Hepatocyte (in vitro differentiated cells): ENCODE data around the gene MUC4. TPM values are rescaled to one million over a fixed set of nuclear protein-coding genes. Genes with fewer than 3 reads are reported as not detected.
"Not testable (repeated sequence)": the region's sequence is repeated elsewhere in the genome, so short reads cannot be mapped to it uniquely, and the experiment has no call there.

Source experiments
- DNase-seq: peaks from one replicate; pipeline ENCODE4 v3.0.0-alpha.2; 2016; ENCODE audit warnings: low spot score
- H2AFZ ChIP-seq: fragments of 200-600 bp; sonication (generic); 2 replicates; pipeline ENCODE4 v1.6.0; 2016; ENCODE audit warnings: antibody characterized with exemption, mild to moderate bottlenecking
- H3K27ac ChIP-seq: fragments of 200-600 bp; sonication (generic); 2 replicates; pipeline ENCODE4 v1.5.1; 2016; ENCODE audit warnings: mild to moderate bottlenecking
- H3K27me3 ChIP-seq: fragments of 200-600 bp; sonication (generic); 2 replicates; pipeline ENCODE4 v1.6.1; 2016
- H3K36me3 ChIP-seq: fragments of 200-600 bp; sonication (generic); replicated peaks from 2 replicates; pipeline ENCODE4 v1.5.1; 2016; ENCODE audit warnings: low read depth; ENCODE audit not compliant: insufficient read depth
- H3K4me1 ChIP-seq: fragments of 200-600 bp; sonication (generic); 2 replicates; pipeline ENCODE4 v1.5.1; 2016; ENCODE audit warnings: mild to moderate bottlenecking, moderate library complexity; ENCODE audit not compliant: insufficient read depth
- H3K4me2 ChIP-seq: fragments of 200-600 bp; sonication (generic); 2 replicates; pipeline ENCODE4 v1.6.0; 2016
- H3K4me3 ChIP-seq: fragments of 200-600 bp; sonication (generic); 2 replicates; pipeline ENCODE4 v1.5.1; 2016; ENCODE audit warnings: mild to moderate bottlenecking
- H3K79me2 ChIP-seq: fragments of 200-600 bp; sonication (generic); 2 replicates; pipeline ENCODE4 v1.6.0; 2017; ENCODE audit warnings: mild to moderate bottlenecking
- H3K9me2 ChIP-seq: fragments of 200-600 bp; sonication (generic); replicated peaks from 2 replicates; pipeline ENCODE4 v1.6.0; 2017; ENCODE audit warnings: mild to moderate bottlenecking; ENCODE audit not compliant: insufficient read depth
- H3K9me3 ChIP-seq: fragments of 200-600 bp; sonication (generic); 2 replicates; pipeline ENCODE4 v1.5.1; 2016; ENCODE audit warnings: low read depth, mild to moderate bottlenecking
- H4K20me1 ChIP-seq: fragments of 200-600 bp; sonication (generic); 2 replicates; pipeline ENCODE4 v1.6.0; 2016; ENCODE audit warnings: mild to moderate bottlenecking; ENCODE audit not compliant: insufficient read depth, poor library complexity, severe bottlenecking
- CTCF ChIP-seq: fragments of 200-600 bp; sonication (generic); IDR thresholded peaks from 2 replicates; pipeline ENCODE4 v1.5.1; 2016; ENCODE audit warnings: antibody characterized with exemption, mild to moderate bottlenecking; ENCODE audit not compliant: poor library complexity
- EZH2 ChIP-seq: fragments of 200-600 bp; sonication (generic); IDR thresholded peaks from 2 replicates; pipeline ENCODE4 v1.6.1; 2016; ENCODE audit warnings: antibody characterized with exemption, mild to moderate bottlenecking, borderline replicate concordance
- EZH2phosphoT487 ChIP-seq: fragments of 200-600 bp; sonication (generic); IDR thresholded peaks from one replicate; pipeline ENCODE4 v1.6.1; 2018; ENCODE audit warnings: antibody characterized with exemption, mild to moderate bottlenecking, low read depth, moderate library complexity; ENCODE audit not compliant: unreplicated experiment, severe bottlenecking
- WGBS: methylation state at CpG from one replicate; pipeline ENCODE4 v1.1.6; 2016; ENCODE audit warnings: low lambda C conversion rate; ENCODE audit errors: missing lambda C conversion rate; 5-methylcytosine and 5-hydroxymethylcytosine counted together
- polyA plus RNA-seq: library from polyadenylated mRNA; unstranded; fragments of >200 nt; fragmentation: Nextera tagmentation; extraction: Ambion mirVana; gene quantifications from 2 replicates; pipeline ENCODE4 v1.2.1, GENCODE V29; 2016
- total RNA-seq: library from RNA; depleted of rRNA; stranded (reverse); fragments of >200 nt; gene quantifications from 2 replicates; pipeline ENCODE4 v1.2.3, GENCODE V29; 2014

MUC4 gene
- total and polyA plus RNA-seq, 2 experiments from 2014 or later, result 0.89 to 1.7 TPM

- Histone ChIP-seq H3K27ac (no peak overlapping the region), H3K27me3 (no peaks in the 10 kb centered on the region), H4K20me1 (no peaks in the 10 kb centered on the region), H3K4me1 (no peaks in the 10 kb centered on the region), H3K9me2 (no peaks in the 10 kb centered on the region), H3K9me3 (no peaks in the 10 kb centered on the region), H2AFZ (no peak overlapping the region), H3K79me2 (no peaks in the 10 kb centered on the region), H3K36me3 (no peaks in the 10 kb centered on the region), H3K4me2 (no peak overlapping the region), H3K4me3 (no peak overlapping the region)
- WGBS, result 83% methylated on average over 25 of the region's 26 CpGs
- no peak for TF ChIP-seq EZH2phosphoT487
- no peak for DNase-seq
Measured at GRCh38 chr3:195752546-195753331, 59.0 kb downstream of the MUC4 start.

GRCh38 chr3:195752066-195752465 is 59.7 kb downstream of the MUC4 start:
- no peak overlapping the region for H2AFZ ChIP-seq
- H3K27ac ChIP-seq, result peak overlapping the region; percentile 65
- no peak for DNase-seq
- no peak overlapping the region for H3K4me3 ChIP-seq
- 91% methylated on average over 13 of the region's 13 CpGs for WGBS
- no peaks in the 10 kb centered on the region for H3K79me2 ChIP-seq
- no peaks in the 10 kb centered on the region for H3K9me3 ChIP-seq
- TF ChIP-seq EZH2phosphoT487, result no peak
- no peak for TF ChIP-seq EZH2
- TF ChIP-seq CTCF, result no peak
- no peaks in the 10 kb centered on the region for H3K36me3 ChIP-seq
- no peaks in the 10 kb centered on the region for H3K27me3 ChIP-seq
- no peak overlapping the region for H3K4me2 ChIP-seq
- no peaks in the 10 kb centered on the region for H3K9me2 ChIP-seq
- H3K4me1 ChIP-seq, result no peaks in the 10 kb centered on the region
- H4K20me1 ChIP-seq, result no peaks in the 10 kb centered on the region

GRCh38 chr3:195751560-195751959 is 60.2 kb downstream of the MUC4 start:
- no peaks in the 10 kb centered on the region for H3K36me3 ChIP-seq
- TF ChIP-seq EZH2, result no peak
- peak; percentile 84 for TF ChIP-seq EZH2phosphoT487
- TF ChIP-seq CTCF, result no peak
- 69% methylated on average over 7 of the region's 7 CpGs for WGBS
- H3K4me2 ChIP-seq, result no peak overlapping the region
- peak overlapping the region; percentile 65 for H3K27ac ChIP-seq
- H3K4me1 ChIP-seq, result no peaks in the 10 kb centered on the region
- H4K20me1 ChIP-seq, result no peaks in the 10 kb centered on the region
- DNase-seq, result peak; percentile 49
- no peak overlapping the region for H3K4me3 ChIP-seq
- no peaks in the 10 kb centered on the region for H3K9me2 ChIP-seq
- H2AFZ ChIP-seq, result no peak overlapping the region
- no peaks in the 10 kb centered on the region for H3K9me3 ChIP-seq
- H3K79me2 ChIP-seq, result no peaks in the 10 kb centered on the region
- H3K27me3 ChIP-seq, result no peaks in the 10 kb centered on the region

- WGBS, result 89% methylated on average over 25 of the region's 30 CpGs
- TF ChIP-seq EZH2, result no peak
- TF ChIP-seq CTCF, result no peak
Measured at GRCh38 chr3:195750797-195751520, 60.8 kb downstream of the MUC4 start.

GRCh38 chr3:195749101-195749500 is 62.6 kb downstream of the MUC4 start:
- not testable (repeated sequence) for H3K36me3 ChIP-seq, H3K27me3 ChIP-seq

More at GRCh38 chr3:195750797-195751520, 60.8 kb downstream of the MUC4 start:
- peak overlapping the region; percentile 17 for H3K27ac ChIP-seq
- H3K79me2 ChIP-seq, result no peaks in the 10 kb centered on the region
- H3K4me2 ChIP-seq, result no peak overlapping the region
- no peak for DNase-seq
- H3K9me3 ChIP-seq, result no peaks in the 10 kb centered on the region
- no peaks in the 10 kb centered on the region for H3K4me1 ChIP-seq
- no peaks in the 10 kb centered on the region for H3K36me3 ChIP-seq
- H3K27me3 ChIP-seq, result no peaks in the 10 kb centered on the region
- H3K4me3 ChIP-seq, result no peak overlapping the region
- H4K20me1 ChIP-seq, result no peaks in the 10 kb centered on the region
- no peak overlapping the region for H2AFZ ChIP-seq
- H3K9me2 ChIP-seq, result no peaks in the 10 kb centered on the region

More at GRCh38 chr3:195749101-195749500, 62.6 kb downstream of the MUC4 start:
- not testable (repeated sequence) for H3K4me3 ChIP-seq, DNase-seq, H3K9me2 ChIP-seq, H3K79me2 ChIP-seq, H3K4me1 ChIP-seq, H3K9me3 ChIP-seq, H4K20me1 ChIP-seq, H3K4me2 ChIP-seq, H3K27ac ChIP-seq, H2AFZ ChIP-seq
- 92% methylated on average over 5 of the region's 5 CpGs for WGBS
